WTC11 (cell line): ENCODE data around the gene STKLD1.
A peak's percentile ranks its signal among the peaks of the same experiment; 100 is the strongest.

Source experiments
- E2F4 ChIP-seq: sonication (generic); formaldehyde crosslinking; IDR thresholded peaks from 2 replicates; pipeline ENCODE4 v1.8.1; 2022; ENCODE audit warnings: low read depth, mild to moderate bottlenecking, moderate library complexity, missing genetic modification reagents, borderline replicate concordance
- GABPB1 ChIP-seq: sonication (generic); formaldehyde crosslinking; IDR thresholded peaks from 2 replicates; pipeline ENCODE4 v1.8.1; 2023; ENCODE audit warnings: mild to moderate bottlenecking, missing genetic modification reagents
- JUN ChIP-seq: sonication (generic); formaldehyde crosslinking; IDR thresholded peaks from 2 replicates; pipeline ENCODE4 v1.8.0; 2023; ENCODE audit warnings: mild to moderate bottlenecking, missing genetic modification reagents
- SP1 ChIP-seq: sonication (generic); formaldehyde crosslinking; conservative IDR thresholded peaks from 2 replicates; pipeline ENCODE4 v1.8.1; 2022; ENCODE audit warnings: missing genetic modification reagents
- TF ChIP-seq, protein P1 (sequence below): fragments of 200-600 bp; IDR thresholded peaks from 2 replicates; pipeline ENCODE4 v1.8.0; 2022; ENCODE audit warnings: antibody characterized with exemption

DNA sequence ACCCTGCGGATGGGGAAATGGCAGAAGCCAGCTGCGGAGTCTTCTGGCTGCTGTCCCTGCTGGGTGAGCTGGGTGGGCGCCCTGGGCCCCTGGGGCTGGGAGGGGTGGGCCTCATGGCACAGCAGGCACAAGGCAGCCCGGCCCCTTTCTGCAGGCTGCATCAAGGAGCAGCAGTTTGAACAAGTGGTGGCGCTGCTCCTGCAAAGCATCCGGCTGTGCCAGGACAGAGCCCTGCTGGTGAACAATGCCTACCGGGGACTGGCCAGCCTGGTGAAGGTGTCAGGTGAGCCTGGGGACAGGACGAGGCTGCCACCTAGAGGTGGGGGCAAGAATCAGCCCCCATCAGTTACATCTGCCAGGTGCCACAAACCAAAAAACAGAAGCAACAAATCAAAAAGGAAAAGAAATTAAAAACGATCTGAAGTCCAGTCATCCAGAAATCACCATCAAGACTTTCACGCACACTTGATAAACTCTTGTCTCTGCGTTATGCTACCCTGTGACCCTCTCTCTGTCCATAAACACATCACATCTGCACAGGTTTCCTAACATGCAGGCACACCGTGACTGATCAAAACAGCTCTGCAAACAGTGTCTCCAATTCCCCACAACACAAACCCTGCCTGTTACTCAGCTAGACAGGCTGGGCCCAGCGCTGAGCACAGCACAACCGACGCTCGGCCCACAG lies 27.7 kb downstream of the STKLD1 start:
- TF ChIP-seq E2F4 (no peak), SP1 (CRISPR knock-in tag) (no peak), JUN (CRISPR knock-in tag) (no peak), GABPB1 (CRISPR knock-in tag) (no peak)
- TF ChIP-seq, protein P1, sequence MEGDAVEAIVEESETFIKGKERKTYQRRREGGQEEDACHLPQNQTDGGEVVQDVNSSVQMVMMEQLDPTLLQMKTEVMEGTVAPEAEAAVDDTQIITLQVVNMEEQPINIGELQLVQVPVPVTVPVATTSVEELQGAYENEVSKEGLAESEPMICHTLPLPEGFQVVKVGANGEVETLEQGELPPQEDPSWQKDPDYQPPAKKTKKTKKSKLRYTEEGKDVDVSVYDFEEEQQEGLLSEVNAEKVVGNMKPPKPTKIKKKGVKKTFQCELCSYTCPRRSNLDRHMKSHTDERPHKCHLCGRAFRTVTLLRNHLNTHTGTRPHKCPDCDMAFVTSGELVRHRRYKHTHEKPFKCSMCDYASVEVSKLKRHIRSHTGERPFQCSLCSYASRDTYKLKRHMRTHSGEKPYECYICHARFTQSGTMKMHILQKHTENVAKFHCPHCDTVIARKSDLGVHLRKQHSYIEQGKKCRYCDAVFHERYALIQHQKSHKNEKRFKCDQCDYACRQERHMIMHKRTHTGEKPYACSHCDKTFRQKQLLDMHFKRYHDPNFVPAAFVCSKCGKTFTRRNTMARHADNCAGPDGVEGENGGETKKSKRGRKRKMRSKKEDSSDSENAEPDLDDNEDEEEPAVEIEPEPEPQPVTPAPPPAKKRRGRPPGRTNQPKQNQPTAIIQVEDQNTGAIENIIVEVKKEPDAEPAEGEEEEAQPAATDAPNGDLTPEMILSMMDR = peak; percentile 64
